ENCODE measurements around the gene STXBP5L. TPM values are rescaled to one million over a fixed set of nuclear protein-coding genes. Genes with fewer than 3 reads are reported as not detected.

STXBP5L gene
- total RNA-seq, 1 donor from 2014 or later: 2.3 TPM

- Histone ChIP-seq H3K9ac (no peak overlapping the region), H3K4me3 (no peak overlapping the region), H3F3A (ENCODE audit: low read depth) (no peaks in the 10 kb centered on the region), H3K4me1 (no peaks in the 10 kb centered on the region), H3K9me3 (ENCODE audit: low read depth) (no peaks in the 10 kb centered on the region), H3K27ac (no peak overlapping the region), H3K27me3 (no peaks in the 10 kb centered on the region), H3K4me2 (no peak overlapping the region), H3K36me3 (no peaks in the 10 kb centered on the region), H3K79me2 (ENCODE audit: low read depth) (no peaks in the 10 kb centered on the region), H4K20me1 (ENCODE audit: low read depth) (no peaks in the 10 kb centered on the region), H2AFZ (replicated peaks) (no peak overlapping the region)
- TF ChIP-seq EZH2 (IDR thresholded peaks at IDR 0.05): no peak
- no peak for TF ChIP-seq CTCF (IDR thresholded peaks at IDR 0.05)
- TF ChIP-seq EZH2phosphoT487 (IDR thresholded peaks at IDR 0.05): no peak
- no peak for DNase-seq (ENCODE audit: low spot score)
- Mint-ChIP-seq H3K4me1 (no peaks in the 10 kb centered on the region), H3K27ac (no peak overlapping the region), H3K4me3 (no peak overlapping the region), H3K9me3 (no peaks in the 10 kb centered on the region), H3K27me3 (ENCODE audit: insufficient read depth, low read depth) (no peaks in the 10 kb centered on the region), H3K36me3 (no peaks in the 10 kb centered on the region)
These were observed 32.5 kb upstream of the STXBP5L start for GRCh38 chr3:120875507-120875906.

- no peak for DNase-seq (ENCODE audit: low spot score)
- Mint-ChIP-seq H3K27me3 (ENCODE audit: insufficient read depth, low read depth) (no peaks in the 10 kb centered on the region), H3K9me3 (no peaks in the 10 kb centered on the region), H3K4me1 (no peaks in the 10 kb centered on the region), H3K27ac (no peak overlapping the region), H3K4me3 (no peak overlapping the region), H3K36me3 (no peaks in the 10 kb centered on the region)
- Histone ChIP-seq H2AFZ (replicated peaks) (peak overlapping the region; percentile 22), H3K27ac (no peak overlapping the region), H3K4me3 (no peak overlapping the region), H3K79me2 (ENCODE audit: low read depth) (no peaks in the 10 kb centered on the region), H3K4me2 (no peak overlapping the region), H3K36me3 (no peaks in the 10 kb centered on the region), H3K27me3 (no peaks in the 10 kb centered on the region), H3K4me1 (no peaks in the 10 kb centered on the region), H3F3A (ENCODE audit: low read depth) (no peaks in the 10 kb centered on the region), H3K9me3 (ENCODE audit: low read depth) (no peaks in the 10 kb centered on the region), H4K20me1 (ENCODE audit: low read depth) (no peaks in the 10 kb centered on the region), H3K9ac (no peak overlapping the region)
- TF ChIP-seq EZH2 (IDR thresholded peaks at IDR 0.05) (no peak), EZH2phosphoT487 (IDR thresholded peaks at IDR 0.05) (no peak), CTCF (IDR thresholded peaks at IDR 0.05) (no peak)
These were observed 32.0 kb upstream of the STXBP5L start for GRCh38 chr3:120875989-120876388.

- no peak overlapping the region for H3K4me3 Mint-ChIP-seq
- H3K9ac ChIP-seq: no peak overlapping the region
- no peak overlapping the region for H3K27ac ChIP-seq
- no peak overlapping the region for H2AFZ ChIP-seq (replicated peaks)
- no peaks in the 10 kb centered on the region for H3K9me3 Mint-ChIP-seq
- H3K79me2 ChIP-seq (ENCODE audit: low read depth): no peaks in the 10 kb centered on the region
- H3K4me3 ChIP-seq: no peak overlapping the region
- no peaks in the 10 kb centered on the region for H3F3A ChIP-seq (ENCODE audit: low read depth)
- no peaks in the 10 kb centered on the region for H3K9me3 ChIP-seq (ENCODE audit: low read depth)
- H3K27ac Mint-ChIP-seq: no peak overlapping the region
- H3K4me2 ChIP-seq: no peak overlapping the region
- no peaks in the 10 kb centered on the region for H3K27me3 ChIP-seq
- H3K4me1 ChIP-seq: no peaks in the 10 kb centered on the region
- H3K36me3 Mint-ChIP-seq: no peaks in the 10 kb centered on the region
- no peaks in the 10 kb centered on the region for H3K36me3 ChIP-seq
- TF ChIP-seq CTCF (IDR thresholded peaks at IDR 0.05) (no peak), EZH2phosphoT487 (IDR thresholded peaks at IDR 0.05) (no peak), EZH2 (IDR thresholded peaks at IDR 0.05) (no peak)
- no peaks in the 10 kb centered on the region for H3K4me1 Mint-ChIP-seq
- no peak for DNase-seq (ENCODE audit: low spot score)
- H3K27me3 Mint-ChIP-seq (ENCODE audit: insufficient read depth, low read depth): no peaks in the 10 kb centered on the region
- no peaks in the 10 kb centered on the region for H4K20me1 ChIP-seq (ENCODE audit: low read depth)
These were observed 28.6 kb upstream of the STXBP5L start for GRCh38 chr3:120879411-120879810.

All from neural progenitor cell (in vitro differentiated cells).